ENCODE measurements around the gene BDH1. TPM values are rescaled to one million over a fixed set of nuclear protein-coding genes. Genes with fewer than 3 reads are reported as not detected.
"Not testable (repeated sequence)": the region's sequence is repeated elsewhere in the genome, so short reads cannot be mapped to it uniquely, and the experiment has no call there.

The BDH1 gene
- total RNA-seq, 1 donor from 2014 or later, result 67.9 TPM

GRCh38 chr3:197577366-197578074, 21.8 kb upstream of the BDH1 start:
- no peak for ATAC-seq

GRCh38 chr3:197576838-197577237, 21.1 kb upstream of the BDH1 start:
- no peak for ATAC-seq

- ATAC-seq, result no peak
Observed at GRCh38 chr3:197575362-197575761, 19.6 kb upstream of the BDH1 start.

- ATAC-seq, result not testable (repeated sequence)
Observed at GRCh38 chr3:197574396-197574991, 18.7 kb upstream of the BDH1 start.

- ATAC-seq, result no peak
Observed at GRCh38 chr3:197573048-197573767, 17.4 kb upstream of the BDH1 start.

GRCh38 chr3:197571880-197572172, 16.1 kb upstream of the BDH1 start:
- ATAC-seq, result not testable (repeated sequence)

GRCh38 chr3:197571074-197571879, 15.5 kb upstream of the BDH1 start:
- not testable (repeated sequence) for ATAC-seq

- ATAC-seq, result not testable (repeated sequence)
Observed at GRCh38 chr3:197569433-197569832, 13.7 kb upstream of the BDH1 start.

GRCh38 chr3:197567904-197568681, 12.3 kb upstream of the BDH1 start:
- no peak for ATAC-seq

GRCh38 chr3:197566155-197566554, 10.4 kb upstream of the BDH1 start:
- ATAC-seq, result not testable (repeated sequence)

GRCh38 chr3:197564097-197564843, 8.5 kb upstream of the BDH1 start:
- no peak for ATAC-seq

- no peak for ATAC-seq
Observed at GRCh38 chr3:197562398-197563251, 6.9 kb upstream of the BDH1 start.

GRCh38 chr3:197561926-197562325, 6.2 kb upstream of the BDH1 start:
- no peak for ATAC-seq

GRCh38 chr3:197559651-197560050, 3.9 kb upstream of the BDH1 start:
- no peak for ATAC-seq

- ATAC-seq, result peak; percentile 98
Observed at GRCh38 chr3:197554562-197555280, 1.0 kb downstream of the BDH1 start.

GRCh38 chr3:197554196-197554561, 1.6 kb downstream of the BDH1 start:
- no peak for ATAC-seq

- ATAC-seq, result no peak
Observed at GRCh38 chr3:197552198-197552597, 3.6 kb downstream of the BDH1 start.

GRCh38 chr3:197550489-197550888, 5.3 kb downstream of the BDH1 start:
- no peak for ATAC-seq

- ATAC-seq, result peak; percentile 5
Observed at GRCh38 chr3:197549261-197549885, 6.4 kb downstream of the BDH1 start.

Measured in esophagus mucosa (tissue), 1 donor.